HG02642 (cell line): ENCODE results near the gene ADAMTS12.

ENCODE experiments used
- ATAC-seq: cut with Tn5 transposase; IDR thresholded peaks from one replicate; pipeline ENCODE4 v1.9.1; 2021; ENCODE audit warnings: mild to moderate bottlenecking; ENCODE audit not compliant: unreplicated experiment, poor library complexity

Gene ADAMTS12

DNA sequence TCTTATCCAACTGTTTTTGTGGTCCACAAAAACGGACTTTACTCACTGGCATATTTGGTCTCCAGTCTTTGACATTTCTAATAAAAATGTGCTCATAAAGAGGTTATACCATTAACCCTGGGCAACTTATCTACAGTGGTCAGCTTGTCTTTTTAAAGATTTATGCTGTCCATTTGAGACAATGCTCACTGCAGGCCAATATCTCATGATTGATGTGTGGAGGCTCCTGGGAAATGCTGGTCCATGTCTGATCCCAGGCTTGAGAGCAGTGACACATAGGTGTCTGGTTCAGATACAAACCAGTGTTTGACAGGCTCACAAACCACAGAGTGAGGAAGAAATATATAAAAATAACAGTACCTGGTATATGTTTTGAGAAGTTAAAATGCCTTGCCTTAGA is 270.3 kb downstream of the ADAMTS12 start:
- no peak for ATAC-seq

DNA sequence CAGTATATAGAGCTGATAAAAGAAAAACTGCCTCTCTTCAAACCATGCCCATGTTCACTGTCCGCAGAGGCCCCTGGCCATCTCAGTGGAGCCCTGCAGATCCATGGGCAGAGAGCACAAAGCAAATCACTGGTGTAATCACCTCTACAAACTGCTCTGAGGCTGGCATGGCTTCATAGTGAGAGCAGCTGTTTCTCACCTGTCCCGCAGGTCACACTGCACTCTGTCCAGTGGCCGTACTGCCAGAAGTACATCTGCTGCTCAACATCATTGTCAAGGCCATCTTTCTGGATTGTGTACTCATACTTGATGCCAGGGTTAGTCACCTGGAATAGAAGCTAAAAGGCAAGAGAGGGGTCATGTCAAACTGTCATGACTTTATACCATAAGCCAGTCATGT is 277.8 kb downstream of the ADAMTS12 start:
- ATAC-seq, result no peak

DNA sequence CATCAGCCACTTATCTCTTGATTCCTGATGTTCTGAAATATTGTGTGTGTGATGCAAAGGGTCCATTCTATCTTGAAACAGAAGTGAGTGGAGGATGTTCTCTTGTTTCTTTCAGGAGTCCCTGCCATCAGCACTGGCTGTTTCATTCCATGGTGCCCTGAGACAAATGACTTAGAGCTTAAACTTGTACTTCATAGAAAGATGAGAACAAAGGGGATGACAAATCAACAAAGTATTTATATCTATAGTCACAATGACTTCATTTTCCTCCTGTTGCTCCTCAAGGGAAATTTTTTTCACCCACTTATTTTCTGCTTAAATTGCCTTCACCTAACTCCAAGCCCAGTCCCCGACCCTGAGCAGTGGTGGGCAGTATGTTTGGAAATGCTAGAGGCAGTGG is 279.4 kb downstream of the ADAMTS12 start:
- no peak for ATAC-seq

GRCh38 chr5:33611877-33612276 is 279.9 kb downstream of the ADAMTS12 start:
- ATAC-seq, result no peak

DNA sequence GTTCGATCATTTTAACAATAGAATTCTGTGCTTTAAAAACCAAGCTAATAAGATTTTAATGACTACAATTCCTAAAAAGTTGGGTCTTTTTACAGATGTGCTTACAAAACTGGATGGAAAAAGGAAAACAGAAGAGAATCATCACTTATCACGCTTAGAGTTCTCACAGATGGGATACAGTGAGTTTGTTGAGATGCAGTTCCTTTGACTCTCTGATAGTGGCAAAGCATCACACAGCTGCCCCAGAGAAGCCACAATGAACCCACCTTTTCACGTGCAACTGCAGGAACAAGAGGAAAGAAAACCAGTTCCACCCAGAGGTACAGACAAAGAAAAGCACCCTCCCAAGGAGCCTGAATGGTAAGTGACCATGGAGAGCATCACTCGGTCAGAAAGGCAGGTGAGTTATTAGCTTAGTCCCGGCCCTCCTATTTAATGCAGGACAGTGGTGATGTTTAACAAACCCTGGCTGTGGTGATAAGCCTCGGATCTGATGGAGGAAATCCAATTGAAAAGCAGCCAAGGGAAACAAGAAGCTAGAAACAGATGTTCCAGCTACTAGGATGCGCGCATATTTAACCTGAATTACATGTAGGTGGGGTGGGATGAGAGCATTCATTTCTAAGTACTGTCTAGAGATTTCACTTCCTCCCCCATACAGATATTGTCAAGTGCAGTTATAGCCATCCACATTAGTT is 283.3 kb downstream of the ADAMTS12 start:
- no peak for ATAC-seq

DNA sequence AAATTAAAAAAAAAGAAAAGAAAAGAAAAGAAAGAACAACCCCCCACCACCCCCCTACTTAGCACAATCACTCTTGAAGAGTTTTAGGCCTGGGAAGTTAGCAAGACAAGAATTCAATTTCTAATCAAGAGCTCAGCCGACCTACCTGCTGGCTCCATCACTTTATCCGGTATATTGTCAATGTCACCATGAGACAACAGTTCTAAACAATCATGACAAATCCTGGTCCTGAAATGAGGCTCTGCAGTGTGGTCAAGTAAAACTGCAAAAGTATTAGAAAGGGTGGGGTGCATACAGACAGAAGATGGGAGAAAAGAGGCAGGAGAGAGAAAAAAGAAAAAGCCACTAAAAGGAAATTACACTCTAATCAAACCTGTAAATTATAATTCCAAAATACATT is 287.3 kb downstream of the ADAMTS12 start:
- no peak for ATAC-seq

DNA sequence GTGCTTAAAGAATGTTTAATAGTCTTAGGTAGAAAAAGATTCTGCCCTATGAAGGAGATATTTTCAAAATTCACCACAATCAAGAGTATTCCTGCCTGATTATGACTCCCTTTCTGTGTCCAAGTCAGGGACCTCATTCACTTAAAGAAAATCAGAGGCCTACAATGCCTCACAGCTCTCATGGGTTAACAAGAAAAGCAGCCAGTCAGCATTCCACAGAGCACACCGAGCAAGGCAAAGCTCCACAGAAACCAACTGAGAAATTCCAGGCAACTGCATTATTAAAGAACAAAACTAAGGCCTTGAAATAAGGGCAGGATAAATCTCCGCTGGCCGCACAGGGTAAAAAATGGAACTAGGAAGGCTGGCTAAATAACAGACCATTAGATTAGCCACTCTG is 289.9 kb downstream of the ADAMTS12 start:
- ATAC-seq, result no peak

- ATAC-seq, result no peak
Measured at GRCh38 chr5:33595303-33595702, 296.5 kb downstream of the ADAMTS12 start.

DNA sequence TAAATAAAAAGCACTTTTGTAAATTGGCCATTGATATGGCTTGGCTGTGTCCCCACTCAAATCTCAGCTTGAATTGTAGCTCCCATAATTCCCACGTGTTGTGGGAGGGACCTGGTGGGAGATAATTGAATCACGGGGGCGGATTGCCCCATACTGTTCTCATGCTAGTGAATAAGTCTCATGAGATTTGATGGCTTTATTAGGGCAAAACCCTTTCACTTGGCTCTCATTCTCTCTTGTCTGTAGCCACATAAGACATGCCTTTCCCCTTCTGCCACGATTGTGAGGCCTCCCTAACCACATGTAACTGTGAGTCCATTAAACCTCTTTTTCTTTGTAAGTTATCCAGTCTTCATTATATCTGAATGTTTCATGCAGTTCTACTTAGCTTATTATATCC is 297.8 kb downstream of the ADAMTS12 start:
- no peak for ATAC-seq

DNA sequence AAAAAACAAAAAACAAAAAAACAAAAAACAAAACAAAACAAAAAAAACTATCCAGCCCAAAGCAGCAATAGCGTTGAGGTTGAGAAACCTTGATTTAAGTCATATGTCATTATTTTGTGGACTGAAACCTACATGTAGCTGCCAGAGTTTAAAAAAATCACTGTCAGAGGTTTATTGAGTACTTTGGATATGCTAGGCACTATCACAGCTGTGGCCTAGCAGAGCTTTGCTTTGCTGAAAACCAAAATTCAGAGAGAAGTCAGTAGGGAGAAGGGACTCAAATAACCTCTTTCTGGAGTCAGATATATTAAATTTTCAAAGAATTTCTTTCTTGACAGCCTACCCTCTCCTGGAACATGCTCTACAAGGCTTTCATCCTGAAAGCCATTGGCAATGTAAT is 299.5 kb downstream of the ADAMTS12 start:
- ATAC-seq, result no peak

DNA sequence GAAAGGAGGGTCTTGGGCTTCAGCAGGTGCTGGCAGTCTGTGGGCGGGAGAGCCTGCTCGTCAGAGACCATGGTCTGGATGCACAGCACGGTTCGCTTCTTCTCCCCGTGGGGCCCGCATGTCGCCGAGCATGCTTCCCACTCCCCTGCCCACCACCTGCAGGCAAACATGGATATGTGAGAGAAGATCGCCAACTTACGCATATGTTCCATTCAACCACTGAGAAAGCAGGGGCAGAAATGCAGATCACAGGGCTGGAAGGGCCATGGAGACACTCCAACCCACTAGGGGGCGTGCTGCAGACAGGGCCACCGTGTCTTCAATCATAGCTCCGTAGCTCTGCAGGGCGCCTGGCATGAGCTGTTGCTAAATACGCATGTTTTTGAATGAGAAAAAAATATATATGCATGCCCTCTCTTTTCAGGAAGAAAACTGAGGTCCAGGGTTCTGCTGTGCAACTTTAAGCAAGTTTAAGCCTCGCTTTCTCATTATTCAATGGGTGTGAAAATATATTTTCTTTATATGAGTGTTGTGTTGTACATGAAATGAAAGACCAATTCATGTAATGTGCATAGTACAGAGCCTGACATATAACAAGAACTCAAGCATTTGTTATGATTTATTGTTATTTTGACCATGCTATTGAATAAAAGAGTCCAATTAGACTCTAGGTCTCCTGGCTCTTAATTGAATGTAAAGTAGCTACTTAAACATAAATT is 303.0 kb downstream of the ADAMTS12 start:
- ATAC-seq, result peak; percentile 85

- ATAC-seq, result no peak
Measured at GRCh38 chr5:33583332-33583731, 308.5 kb downstream of the ADAMTS12 start.

DNA sequence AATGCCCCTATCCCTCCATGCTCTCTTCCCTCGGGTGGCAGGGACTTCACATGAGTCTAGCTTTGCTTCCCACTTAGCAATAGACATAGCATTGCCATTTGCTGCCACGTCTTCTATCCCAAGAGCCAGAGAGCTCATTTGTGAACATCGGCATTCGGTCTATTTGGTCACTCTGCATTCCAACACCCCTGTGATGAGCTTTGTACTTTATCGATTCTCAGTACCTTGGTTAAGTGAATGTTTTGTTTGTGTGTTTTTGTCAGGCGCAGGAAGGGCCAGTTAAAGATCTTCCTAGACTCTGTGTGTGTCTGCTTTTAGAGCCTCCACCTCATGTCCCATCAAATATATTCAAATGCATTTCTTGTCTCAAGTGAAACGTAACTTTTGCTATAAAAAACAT is 309.4 kb downstream of the ADAMTS12 start:
- no peak for ATAC-seq

DNA sequence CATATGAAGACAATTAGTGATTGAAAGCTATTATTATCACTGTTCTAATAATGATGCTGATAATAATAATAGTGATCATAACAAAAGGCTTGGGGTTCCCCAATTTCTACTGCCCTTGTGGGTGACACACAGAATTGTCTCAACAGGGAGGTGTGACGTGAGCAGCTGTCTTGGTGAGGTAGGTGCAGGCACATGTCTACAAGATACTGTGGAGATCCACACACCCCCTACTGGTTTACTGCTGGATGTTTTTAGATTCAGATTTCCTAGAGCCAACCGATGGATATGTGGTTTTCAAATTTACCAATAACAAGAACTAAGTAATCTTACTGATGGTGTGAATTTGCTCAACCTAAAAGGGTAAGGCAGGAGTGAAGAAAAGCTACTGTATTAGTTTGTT is 312.0 kb downstream of the ADAMTS12 start:
- ATAC-seq, result no peak

DNA sequence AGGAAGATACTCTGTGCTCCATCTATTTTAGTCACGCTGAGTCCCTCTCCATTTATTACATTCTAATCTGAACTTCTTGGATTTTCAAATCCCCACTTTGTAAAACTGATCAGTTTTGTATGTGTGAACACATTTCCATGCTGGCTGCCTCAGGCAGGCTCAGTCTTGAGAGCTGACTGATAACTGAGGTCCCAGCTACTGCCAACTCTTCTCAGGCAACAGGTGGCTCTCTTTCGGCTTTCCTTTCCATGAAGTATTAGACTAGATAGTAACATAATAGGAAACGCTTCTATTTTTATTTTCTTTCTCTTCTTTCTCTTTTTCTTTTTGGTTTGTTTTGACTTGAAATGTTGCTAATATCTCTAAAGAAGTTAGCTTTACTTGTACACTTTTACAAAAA is 312.6 kb downstream of the ADAMTS12 start:
- ATAC-seq, result no peak

DNA sequence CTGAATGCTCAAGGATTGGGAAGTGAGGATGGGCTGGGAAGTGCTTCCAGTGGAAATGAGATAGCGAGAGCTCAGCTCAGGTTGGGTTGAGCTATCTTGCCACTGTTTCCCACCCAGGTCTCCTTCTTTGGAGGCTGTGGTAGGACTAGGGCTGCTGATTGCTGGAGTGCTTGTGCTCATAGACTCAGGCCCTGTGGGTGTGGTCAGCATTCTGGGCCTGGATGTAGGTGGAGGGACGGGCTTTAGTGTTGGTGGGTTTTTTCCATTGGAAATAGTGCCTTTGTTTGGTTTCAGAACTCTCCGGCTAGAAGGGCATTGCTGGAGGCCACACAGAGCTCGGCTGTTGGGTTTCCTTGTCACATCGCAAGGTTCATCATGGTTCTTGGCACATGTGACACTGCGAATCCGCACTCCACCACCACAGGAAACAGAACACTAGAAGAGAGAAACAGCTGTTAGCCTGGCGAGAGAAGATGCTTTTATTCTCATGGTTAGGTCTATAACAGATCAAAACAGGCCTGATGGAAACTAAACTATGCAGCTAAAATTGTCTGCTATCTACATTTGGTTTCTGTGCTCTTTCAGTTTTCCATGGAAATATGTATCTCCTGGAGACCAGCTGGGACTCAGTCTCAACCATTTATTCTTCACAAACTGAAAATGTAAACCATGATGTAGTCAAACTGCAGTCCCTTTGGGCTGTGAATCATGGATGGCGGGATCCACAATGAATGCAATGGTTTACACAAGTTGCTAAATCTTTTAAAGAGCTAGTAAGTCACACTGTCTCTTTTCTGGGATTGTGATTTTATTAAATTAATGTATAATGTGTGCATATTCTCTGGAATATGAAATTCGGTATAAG is 314.8 kb downstream of the ADAMTS12 start:
- no peak for ATAC-seq

DNA sequence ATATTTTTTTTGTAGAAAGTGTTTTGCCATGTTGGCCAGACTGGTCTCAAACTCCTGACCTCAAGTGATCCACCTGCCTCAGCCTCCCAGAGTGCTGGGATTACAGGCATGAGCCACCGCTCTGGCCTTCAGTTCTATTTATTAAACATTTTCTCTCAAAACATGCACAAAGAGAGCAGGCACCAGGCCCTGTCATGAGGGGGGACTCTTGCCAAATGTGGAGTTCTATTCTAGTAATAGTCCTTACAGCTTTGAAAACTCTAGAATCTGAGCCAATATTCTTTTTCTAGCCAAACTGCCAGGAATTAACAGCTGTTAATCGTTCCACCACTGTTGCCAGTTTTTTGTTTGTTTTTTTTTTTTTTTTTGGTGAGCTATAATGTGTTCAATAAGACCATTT is 326.5 kb downstream of the ADAMTS12 start:
- ATAC-seq, result no peak

DNA sequence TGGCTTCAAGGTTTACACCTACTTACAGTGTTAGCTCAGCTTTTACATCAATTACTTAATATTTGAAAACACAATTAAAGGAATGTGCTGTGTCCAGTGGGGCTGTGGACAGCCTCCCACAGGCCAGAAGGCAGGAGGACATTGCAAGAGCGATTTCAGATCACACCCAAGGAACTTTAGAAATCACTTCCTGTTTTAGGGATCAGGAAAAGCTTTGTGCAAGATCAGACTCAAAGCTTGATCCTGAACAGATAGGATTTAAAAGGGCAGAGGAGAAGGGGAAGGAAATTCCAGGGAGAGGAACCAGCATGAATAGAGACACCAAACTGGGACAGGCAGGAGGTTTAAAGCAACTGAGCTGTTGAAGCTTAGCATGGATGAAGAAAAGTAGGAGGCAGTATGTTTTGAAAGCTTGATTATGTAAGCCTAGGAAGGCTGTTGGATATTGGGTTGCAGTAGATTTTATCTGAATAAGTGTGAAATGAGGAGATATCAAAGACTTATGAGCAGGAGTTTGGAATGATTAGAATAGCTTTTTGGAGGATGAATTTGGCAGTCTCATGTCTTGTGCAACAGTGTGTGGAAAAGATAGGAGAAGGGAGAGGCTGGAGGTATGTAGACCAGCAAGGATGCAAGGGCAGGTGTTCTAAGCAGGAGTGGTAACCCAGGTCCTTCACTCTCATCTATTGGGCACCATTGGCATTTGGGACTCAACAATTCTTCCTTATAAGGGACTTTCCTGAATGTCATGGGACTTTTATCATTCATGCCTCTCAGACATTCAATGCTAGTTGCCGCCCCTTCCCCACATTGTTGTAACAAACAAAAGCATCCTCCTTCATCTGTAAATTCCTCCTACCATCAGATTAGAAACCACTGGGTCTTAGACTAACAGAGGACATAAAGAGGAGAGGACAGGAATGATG is 327.5 kb downstream of the ADAMTS12 start:
- no peak for ATAC-seq

GRCh38 chr5:33563530-33563929 is 328.3 kb downstream of the ADAMTS12 start:
- no peak for ATAC-seq

GRCh38 chr5:33558489-33558888 is 333.3 kb downstream of the ADAMTS12 start:
- ATAC-seq, result no peak
